ENCODE measurements around the gene ZNF547.

The ZNF547 gene

DNA sequence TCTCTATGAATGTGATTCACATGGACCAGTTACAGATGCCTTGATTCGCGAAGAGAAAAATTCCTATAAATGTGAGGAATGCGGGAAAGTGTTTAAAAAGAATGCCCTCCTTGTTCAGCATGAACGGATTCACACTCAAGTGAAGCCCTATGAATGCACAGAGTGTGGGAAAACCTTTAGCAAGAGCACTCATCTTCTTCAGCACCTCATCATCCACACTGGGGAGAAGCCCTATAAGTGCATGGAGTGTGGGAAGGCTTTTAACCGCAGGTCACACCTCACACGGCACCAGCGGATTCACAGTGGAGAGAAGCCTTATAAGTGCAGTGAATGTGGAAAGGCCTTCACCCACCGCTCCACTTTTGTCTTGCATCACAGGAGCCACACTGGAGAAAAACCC lies 35.4 kb upstream of the ZNF547 start:
- no peak overlapping the region for H3K27ac ChIP-seq
- TF ChIP-seq ZFX (IDR thresholded peaks at IDR 0.05; ENCODE audit: borderline replicate concordance): no peak
- TF ChIP-seq, protein P1, sequence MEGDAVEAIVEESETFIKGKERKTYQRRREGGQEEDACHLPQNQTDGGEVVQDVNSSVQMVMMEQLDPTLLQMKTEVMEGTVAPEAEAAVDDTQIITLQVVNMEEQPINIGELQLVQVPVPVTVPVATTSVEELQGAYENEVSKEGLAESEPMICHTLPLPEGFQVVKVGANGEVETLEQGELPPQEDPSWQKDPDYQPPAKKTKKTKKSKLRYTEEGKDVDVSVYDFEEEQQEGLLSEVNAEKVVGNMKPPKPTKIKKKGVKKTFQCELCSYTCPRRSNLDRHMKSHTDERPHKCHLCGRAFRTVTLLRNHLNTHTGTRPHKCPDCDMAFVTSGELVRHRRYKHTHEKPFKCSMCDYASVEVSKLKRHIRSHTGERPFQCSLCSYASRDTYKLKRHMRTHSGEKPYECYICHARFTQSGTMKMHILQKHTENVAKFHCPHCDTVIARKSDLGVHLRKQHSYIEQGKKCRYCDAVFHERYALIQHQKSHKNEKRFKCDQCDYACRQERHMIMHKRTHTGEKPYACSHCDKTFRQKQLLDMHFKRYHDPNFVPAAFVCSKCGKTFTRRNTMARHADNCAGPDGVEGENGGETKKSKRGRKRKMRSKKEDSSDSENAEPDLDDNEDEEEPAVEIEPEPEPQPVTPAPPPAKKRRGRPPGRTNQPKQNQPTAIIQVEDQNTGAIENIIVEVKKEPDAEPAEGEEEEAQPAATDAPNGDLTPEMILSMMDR (IDR thresholded peaks at IDR 0.05): no peak

DNA sequence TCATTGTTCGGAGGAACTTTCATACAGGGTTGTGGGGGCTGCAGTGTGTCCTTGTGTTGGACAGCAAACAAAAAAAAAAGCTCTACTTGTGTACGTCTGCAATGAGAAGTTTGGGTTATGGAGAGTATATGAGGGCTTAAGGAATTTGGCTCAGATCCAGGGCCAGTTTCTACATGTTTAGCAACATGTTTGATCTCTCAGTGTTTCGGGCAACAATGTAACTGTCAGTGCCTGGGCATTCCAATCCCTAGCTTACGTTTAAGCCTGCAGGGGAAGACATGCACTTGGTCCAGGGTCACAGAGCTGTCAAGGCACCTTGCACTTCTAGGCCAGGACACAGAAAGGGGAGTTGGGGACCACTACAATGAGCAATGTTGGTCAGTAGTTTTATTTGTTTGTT lies 29.2 kb upstream of the ZNF547 start:
- no peak for TF ChIP-seq ZFX (IDR thresholded peaks at IDR 0.05; ENCODE audit: borderline replicate concordance)
- H3K27ac ChIP-seq: no peak overlapping the region

DNA sequence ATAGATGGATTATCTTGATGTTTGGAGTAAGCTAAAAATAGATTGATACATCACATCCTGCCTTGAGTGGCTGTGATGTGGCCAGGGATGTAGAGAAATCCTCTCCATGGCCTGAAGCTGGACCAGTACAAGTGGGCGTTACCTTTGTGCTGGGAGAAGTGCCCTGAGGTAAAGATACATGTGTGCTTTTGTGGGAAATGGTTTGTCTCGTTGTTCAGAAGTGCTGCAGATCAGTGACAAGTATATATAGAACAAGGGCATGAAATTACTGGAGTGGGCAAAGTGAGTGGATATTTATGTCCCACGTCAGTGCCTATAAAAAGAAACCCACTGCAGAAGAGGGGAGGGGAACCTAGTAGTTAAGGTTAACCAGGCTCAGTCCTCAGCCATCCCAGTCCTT lies 24.5 kb upstream of the ZNF547 start:
- no peak overlapping the region for H3K27ac ChIP-seq
- TF ChIP-seq, protein P1 (IDR thresholded peaks at IDR 0.05): no peak
- TF ChIP-seq ZFX (IDR thresholded peaks at IDR 0.05; ENCODE audit: borderline replicate concordance): no peak

DNA sequence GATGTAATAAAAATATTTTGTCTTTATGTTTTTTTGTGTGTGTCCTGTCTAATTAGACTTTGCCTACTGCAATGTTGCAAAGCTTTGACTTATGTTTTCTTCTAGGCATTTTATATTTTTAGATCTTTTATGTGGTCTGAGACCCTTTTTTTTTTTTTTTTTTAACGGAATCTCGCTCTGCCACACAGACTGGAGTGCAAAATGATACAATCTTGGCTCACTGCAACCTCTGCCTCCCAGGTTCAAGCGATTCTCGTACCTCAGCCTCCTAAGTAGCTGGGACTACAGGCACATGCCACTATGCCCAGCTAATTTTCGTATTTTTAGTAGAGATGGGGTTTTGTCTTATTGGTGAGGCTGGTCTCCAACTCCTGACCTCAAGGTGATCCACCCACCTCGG lies 20.8 kb upstream of the ZNF547 start:
- no peak for TF ChIP-seq ZFX (IDR thresholded peaks at IDR 0.05; ENCODE audit: borderline replicate concordance)
- TF ChIP-seq, protein P1 (IDR thresholded peaks at IDR 0.05): no peak
- H3K27ac ChIP-seq: no peak overlapping the region

DNA sequence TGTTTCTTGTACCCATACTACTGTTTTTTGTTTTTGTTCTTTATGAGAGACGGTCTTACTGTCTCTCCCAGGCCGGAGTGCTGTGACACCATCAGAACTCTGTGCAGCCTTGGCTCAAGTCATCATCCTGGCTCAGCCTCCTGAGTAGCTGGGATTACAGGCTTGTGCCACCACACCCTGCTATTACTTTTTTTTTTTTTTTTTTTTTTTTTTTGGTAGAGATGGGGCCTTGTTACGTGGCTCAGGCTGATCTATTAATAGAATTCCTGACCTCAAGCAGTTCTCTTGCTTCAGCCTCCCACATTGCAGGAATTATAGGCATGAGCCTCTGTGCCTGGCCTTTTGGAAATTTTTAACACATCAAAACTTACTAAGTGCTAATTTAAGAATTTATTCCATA lies 15.2 kb upstream of the ZNF547 start:
- TF ChIP-seq ZFX (IDR thresholded peaks at IDR 0.05; ENCODE audit: borderline replicate concordance): no peak
- TF ChIP-seq, protein P1 (IDR thresholded peaks at IDR 0.05): no peak
- H3K27ac ChIP-seq: no peak overlapping the region

DNA sequence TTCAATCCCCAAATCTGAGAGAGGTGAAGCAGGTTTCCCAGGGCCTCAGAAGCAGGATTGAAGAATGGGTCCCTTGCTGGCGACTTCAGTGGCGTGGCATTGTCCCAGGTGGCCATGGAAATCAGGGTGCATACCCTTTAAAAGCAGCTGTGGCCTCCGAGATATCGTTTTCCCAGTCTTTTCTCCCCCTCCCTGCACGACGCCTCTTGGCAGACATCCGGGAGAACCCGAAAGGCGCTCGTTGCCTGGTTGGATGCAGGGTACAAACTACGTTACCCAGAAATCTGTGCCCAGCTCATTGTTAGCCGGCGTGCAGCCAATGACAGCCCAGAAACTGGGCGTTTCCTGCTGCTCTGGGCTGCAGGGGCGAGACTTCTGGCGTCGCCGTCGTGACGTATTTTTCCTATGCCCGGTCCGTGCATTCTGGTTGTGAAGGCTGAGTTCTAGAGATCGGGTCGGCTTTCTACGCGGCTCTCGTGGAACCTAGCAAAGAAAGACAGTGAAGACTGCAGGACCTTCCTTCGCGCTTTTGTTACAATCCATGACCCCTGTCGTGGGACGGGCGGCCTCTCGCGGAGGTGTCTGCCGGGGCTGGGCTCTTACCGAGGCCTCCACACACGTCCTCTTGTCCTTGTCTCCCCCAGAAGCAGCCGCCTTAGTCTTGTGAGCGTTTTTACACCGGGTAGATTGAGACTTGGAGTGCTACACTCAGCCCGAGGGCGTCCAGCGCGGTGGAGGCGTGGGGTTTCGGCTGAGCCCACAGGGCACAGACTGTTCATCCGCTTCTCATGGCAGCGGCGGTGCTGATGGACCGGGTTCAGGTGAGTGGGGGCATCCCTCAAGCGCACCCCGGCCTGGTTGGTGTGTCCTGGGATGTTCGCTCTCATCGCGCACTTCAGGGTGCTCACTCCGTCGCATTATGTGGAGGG lies 12.2 kb upstream of the ZNF547 start, which contains the start of gene ZNF304:
ZNF304 (plus strand) TSS at position 395 of the 929 bp plus-strand sequence; CDS start at position 789, 394 bp downstream.
- peak within 1 kb of the TSS; percentile 56 for H3K27ac ChIP-seq
- TF ChIP-seq ZFX (IDR thresholded peaks at IDR 0.05; ENCODE audit: borderline replicate concordance): no peak
- TF ChIP-seq, protein P1 (IDR thresholded peaks at IDR 0.05): no peak

DNA sequence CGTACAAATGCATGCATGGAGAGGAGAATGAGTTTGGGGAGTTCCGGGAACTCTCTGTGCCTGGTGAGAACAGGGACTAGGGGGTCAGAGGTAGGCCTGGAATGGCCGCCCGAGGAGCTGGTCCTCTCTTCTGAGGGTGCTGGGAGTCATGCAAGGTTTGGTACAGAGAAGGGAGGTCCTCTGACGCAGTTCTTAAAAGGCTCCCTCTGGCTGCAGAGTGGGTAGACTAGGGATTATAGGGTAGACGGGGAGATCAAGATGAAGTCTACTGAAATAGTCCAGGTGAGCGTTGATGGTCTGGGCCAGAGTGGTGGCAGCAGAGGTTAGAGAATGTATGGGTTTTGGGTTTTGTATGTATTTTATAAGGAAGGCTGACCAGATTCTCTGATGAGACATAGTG lies 11.5 kb upstream of the ZNF547 start:
- no peak overlapping the region for H3K27ac ChIP-seq

More for the DNA sequence above, 11.5 kb upstream of the ZNF547 start:
- TF ChIP-seq, protein P1 (IDR thresholded peaks at IDR 0.05): no peak
- TF ChIP-seq ZFX (IDR thresholded peaks at IDR 0.05; ENCODE audit: borderline replicate concordance): no peak

Data from 22Rv1 (cell line).